Cortex of kidney (tissue), 1 donor: ENCODE data around the gene MAGOHB.
"Not testable (repeated sequence)": the region's sequence is repeated elsewhere in the genome, so short reads cannot be mapped to it uniquely, and the experiment has no call there.

Experiments used
- DNase-seq: peaks from one replicate; lab custom pipeline; 2025; lab: John Stamatoyannopoulos, UW

MAGOHB gene

GRCh38 chr12:10612110-10612509 lies 1.3 kb downstream of the MAGOHB start:
- DNase-seq, result no peak

- not testable (repeated sequence) for DNase-seq
Observed at GRCh38 chr12:10611258-10611657, 2.2 kb downstream of the MAGOHB start.

DNA sequence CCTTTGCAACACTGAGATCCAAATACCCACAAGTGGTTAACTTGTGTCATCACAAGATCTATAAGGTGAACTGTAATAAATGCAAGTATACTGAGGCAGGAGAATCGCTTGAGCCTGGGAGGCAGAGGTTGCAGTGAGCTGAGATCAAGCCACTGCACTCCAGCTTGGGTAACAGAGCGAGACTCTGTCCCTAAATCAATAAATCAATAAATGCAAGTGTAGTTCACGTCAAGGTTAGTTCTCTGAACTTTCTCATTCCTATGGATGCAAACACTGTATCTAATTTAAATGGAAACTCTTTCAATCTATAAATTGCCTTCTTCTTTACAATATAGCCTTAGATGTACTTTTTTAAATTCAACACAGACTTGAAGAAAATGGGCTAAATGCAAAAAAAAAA lies 3.2 kb downstream of the MAGOHB start:
- no peak for DNase-seq

DNA sequence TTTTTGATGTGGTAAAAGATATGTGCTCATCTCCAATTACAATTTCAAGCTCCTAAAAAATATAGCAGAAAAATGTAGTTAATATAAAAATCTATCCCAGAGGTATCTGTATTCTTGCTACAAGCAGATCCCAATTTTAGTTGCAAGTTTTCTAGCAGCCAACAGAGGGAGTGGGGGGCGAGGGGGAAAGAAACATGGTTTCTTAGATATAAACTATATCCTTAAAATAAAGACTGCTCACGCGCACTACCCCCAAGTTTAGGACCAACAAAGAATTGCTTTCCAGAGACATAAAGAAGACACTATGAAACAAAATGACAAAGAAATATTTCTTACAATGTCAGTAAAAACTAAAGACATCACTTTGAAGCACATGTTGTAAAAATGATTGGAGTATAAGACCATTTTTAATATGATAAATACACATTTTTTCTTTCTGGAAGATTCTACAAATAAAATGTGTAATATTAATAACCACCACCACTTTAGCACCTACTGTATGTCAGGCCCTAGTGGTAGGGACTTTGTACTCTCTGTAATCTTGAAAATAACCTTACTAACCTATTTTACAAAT lies 5.4 kb downstream of the MAGOHB start:
- DNase-seq, result no peak

- DNase-seq, result no peak
Observed at GRCh38 chr12:10601860-10602259, 11.5 kb downstream of the MAGOHB start.

GRCh38 chr12:10600988-10601387 lies 12.4 kb downstream of the MAGOHB start:
- no peak for DNase-seq

DNA sequence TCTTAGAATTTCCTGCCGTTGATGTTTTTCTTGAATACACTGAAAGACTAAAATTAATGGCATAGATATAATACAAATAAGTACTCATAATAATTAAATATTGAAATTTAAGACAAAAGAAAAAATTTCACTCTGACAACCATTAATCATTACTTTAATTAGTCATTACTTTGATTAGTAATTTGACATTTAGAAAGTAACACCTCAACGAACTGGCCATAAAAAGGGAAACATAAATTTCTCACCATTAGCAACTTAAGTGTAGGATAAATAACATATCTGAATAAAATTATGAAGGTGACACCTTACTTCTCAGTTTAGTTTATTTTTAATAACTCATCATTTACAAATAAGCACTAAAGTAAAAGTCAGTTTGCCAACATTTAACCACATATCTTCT lies 17.5 kb downstream of the MAGOHB start:
- DNase-seq, result no peak

- DNase-seq, result no peak
Observed at GRCh38 chr12:10590966-10591365, 22.4 kb downstream of the MAGOHB start.

GRCh38 chr12:10584415-10584814 lies 29.0 kb downstream of the MAGOHB start:
- DNase-seq, result no peak

- no peak for DNase-seq
Observed at GRCh38 chr12:10582704-10583103, 30.7 kb downstream of the MAGOHB start.

GRCh38 chr12:10582133-10582532 lies 31.3 kb downstream of the MAGOHB start:
- DNase-seq, result not testable (repeated sequence)

GRCh38 chr12:10574307-10574706 lies 39.1 kb downstream of the MAGOHB start:
- no peak for DNase-seq

- not testable (repeated sequence) for DNase-seq
Observed at GRCh38 chr12:10572021-10572490, 41.4 kb downstream of the MAGOHB start.

GRCh38 chr12:10571141-10571540 lies 42.3 kb downstream of the MAGOHB start:
- no peak for DNase-seq

DNA sequence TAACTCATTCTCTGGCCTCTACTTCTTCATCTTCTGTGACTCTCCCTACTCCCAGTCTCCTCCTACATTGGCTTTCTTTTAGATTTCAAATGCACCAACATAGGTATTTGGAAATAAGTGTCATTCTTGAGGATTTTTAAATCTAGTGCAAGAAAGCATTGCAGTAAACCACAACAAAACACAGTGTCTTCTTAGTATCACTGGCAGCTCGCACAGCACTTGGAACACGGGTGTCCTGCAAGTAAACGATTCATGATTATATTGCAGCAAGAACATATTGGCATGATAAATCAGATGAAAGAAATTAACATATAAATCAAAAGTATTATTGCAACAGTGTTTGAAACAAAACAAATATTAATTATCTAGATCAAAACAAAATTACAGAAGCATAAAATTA lies 45.6 kb downstream of the MAGOHB start:
- DNase-seq, result no peak

GRCh38 chr12:10563966-10564365 lies 49.4 kb downstream of the MAGOHB start:
- DNase-seq, result no peak

DNA sequence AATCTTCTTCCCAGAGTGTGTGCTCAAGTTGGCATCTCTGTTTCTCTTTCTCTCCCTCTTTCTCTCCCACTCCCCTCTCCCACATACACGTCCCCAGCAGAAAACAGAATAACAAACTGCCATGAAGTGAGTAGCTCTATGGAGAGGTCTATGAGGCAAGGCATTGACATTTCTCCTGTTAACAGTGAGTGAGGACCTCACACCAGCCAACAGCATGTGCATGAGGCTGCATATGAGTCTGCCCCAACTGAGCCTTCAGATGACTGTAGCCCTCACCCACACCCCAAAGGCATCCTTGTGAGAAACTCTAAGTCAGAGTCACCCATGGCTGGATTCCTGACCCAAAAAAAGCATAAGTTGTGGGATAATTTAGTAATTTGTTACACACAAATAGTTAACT lies 50.4 kb downstream of the MAGOHB start:
- no peak for DNase-seq

- DNase-seq, result no peak
Observed at GRCh38 chr12:10562306-10562933, 51.0 kb downstream of the MAGOHB start.

- DNase-seq, result no peak
Observed at GRCh38 chr12:10559244-10559643, 54.2 kb downstream of the MAGOHB start.

GRCh38 chr12:10558789-10559188 lies 54.6 kb downstream of the MAGOHB start:
- DNase-seq, result no peak

DNA sequence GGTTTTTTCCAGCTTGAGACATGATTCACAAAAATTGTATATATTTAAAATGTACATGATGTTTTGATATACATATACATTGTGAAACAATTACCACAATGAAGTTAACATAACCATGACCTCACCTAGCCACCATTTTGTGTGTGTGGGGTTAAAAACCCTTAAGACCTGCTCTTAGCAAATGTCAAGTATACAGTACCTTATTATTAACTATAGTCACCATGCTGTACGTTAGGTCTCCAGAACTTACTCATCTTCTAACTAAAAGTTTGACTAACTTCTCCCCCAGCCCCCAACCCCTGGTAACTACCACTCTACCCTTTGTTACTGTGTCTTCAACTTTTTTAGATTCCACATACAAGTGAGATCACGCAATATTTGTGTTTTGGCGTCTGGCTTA lies 55.1 kb downstream of the MAGOHB start:
- DNase-seq, result no peak

DNA sequence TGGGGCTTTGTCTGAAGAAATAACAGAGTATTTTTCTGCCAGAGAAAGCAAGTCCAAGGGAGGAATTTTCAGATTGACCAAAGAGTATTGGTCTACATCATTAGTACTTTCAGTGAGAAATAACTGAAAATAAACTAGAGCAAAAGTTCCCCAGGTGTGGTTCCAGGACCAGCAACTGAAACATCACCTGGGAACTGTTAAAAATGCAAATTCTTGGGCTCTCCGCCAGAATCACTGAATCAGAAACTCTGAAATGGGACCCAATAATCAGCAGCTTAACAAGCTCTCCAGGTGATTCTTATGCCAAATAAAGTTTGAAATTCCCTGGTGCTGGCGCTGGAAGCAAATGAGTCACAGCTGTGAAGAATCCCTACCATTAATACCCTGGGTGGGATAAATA lies 55.6 kb downstream of the MAGOHB start:
- no peak for DNase-seq

- no peak for DNase-seq
Observed at GRCh38 chr12:10557329-10557728, 56.1 kb downstream of the MAGOHB start.
